Hepatocyte (in vitro differentiated cells): Measurements from ENCODE around the gene CACYBP.

Experiments
- CTCF ChIP-seq: fragments of 200-600 bp; sonication (generic); IDR thresholded peaks from 2 replicates; pipeline ENCODE4 v1.5.1; 2016; ENCODE audit warnings: antibody characterized with exemption, mild to moderate bottlenecking; ENCODE audit not compliant: poor library complexity
- EZH2 ChIP-seq: fragments of 200-600 bp; sonication (generic); IDR thresholded peaks from 2 replicates; pipeline ENCODE4 v1.6.1; 2016; ENCODE audit warnings: antibody characterized with exemption, mild to moderate bottlenecking, borderline replicate concordance
- EZH2phosphoT487 ChIP-seq: fragments of 200-600 bp; sonication (generic); IDR thresholded peaks from one replicate; pipeline ENCODE4 v1.6.1; 2018; ENCODE audit warnings: antibody characterized with exemption, mild to moderate bottlenecking, low read depth, moderate library complexity; ENCODE audit not compliant: unreplicated experiment, severe bottlenecking

GRCh38 chr1:175013445-175013844 lies 13.7 kb downstream of the CACYBP start:
- TF ChIP-seq CTCF: no peak
- no peak for TF ChIP-seq EZH2phosphoT487
- TF ChIP-seq EZH2: no peak
